Inflammatory macrophage treated with lipopolysaccharide for 4 hours (primary cell): ENCODE data around the gene SRPK3.
"Not testable (repeated sequence)": the region's sequence is repeated elsewhere in the genome, so short reads cannot be mapped to it uniquely, and the experiment has no call there.

Source experiments
- DNase-seq: peaks from one replicate; pipeline ENCODE4 v3.0.0-alpha.2; 2020

The SRPK3 gene

GRCh38 chrX:153780678-153781427 lies at the start of gene SRPK3:
Gene SRPK3 (plus strand): TSS chrX:153781041. CDS start chrX:153781087, 46 bp downstream.
- DNase-seq = no peak

GRCh38 chrX:153731117-153731844 lies 49.6 kb upstream of the SRPK3 start:
- DNase-seq = peak; percentile 63

GRCh38 chrX:153731845-153732215 lies 49.0 kb upstream of the SRPK3 start:
- DNase-seq = peak; percentile 26

GRCh38 chrX:153732401-153732800 lies 48.4 kb upstream of the SRPK3 start:
- peak; percentile 87 for DNase-seq

GRCh38 chrX:153733651-153734240 lies 47.1 kb upstream of the SRPK3 start:
- DNase-seq = no peak

- DNase-seq = no peak
Observed at GRCh38 chrX:153734871-153735270, 46.0 kb upstream of the SRPK3 start.

- DNase-seq = peak; percentile 17
Observed at GRCh38 chrX:153735274-153735673, 45.6 kb upstream of the SRPK3 start.

GRCh38 chrX:153736071-153736820 lies 44.6 kb upstream of the SRPK3 start:
- no peak for DNase-seq

GRCh38 chrX:153736871-153737441 lies 43.9 kb upstream of the SRPK3 start:
- DNase-seq = no peak

- no peak for DNase-seq
Observed at GRCh38 chrX:153738056-153738605, 42.7 kb upstream of the SRPK3 start.

GRCh38 chrX:153739754-153740486 lies 40.9 kb upstream of the SRPK3 start:
- DNase-seq = no peak

- no peak for DNase-seq
Observed at GRCh38 chrX:153740631-153741222, 40.1 kb upstream of the SRPK3 start.

- no peak for DNase-seq
Observed at GRCh38 chrX:153741446-153741845, 39.4 kb upstream of the SRPK3 start.

GRCh38 chrX:153742111-153742510 lies 38.7 kb upstream of the SRPK3 start:
- DNase-seq = not testable (repeated sequence)

GRCh38 chrX:153742796-153743467 lies 37.9 kb upstream of the SRPK3 start:
- DNase-seq = not testable (repeated sequence)

GRCh38 chrX:153743468-153744209 lies 37.2 kb upstream of the SRPK3 start:
- DNase-seq = not testable (repeated sequence)

GRCh38 chrX:153744210-153745066 lies 36.4 kb upstream of the SRPK3 start:
- no peak for DNase-seq

GRCh38 chrX:153745067-153745433 lies 35.8 kb upstream of the SRPK3 start:
- not testable (repeated sequence) for DNase-seq

GRCh38 chrX:153746359-153746758 lies 34.5 kb upstream of the SRPK3 start:
- no peak for DNase-seq
